Adrenal gland (tissue), 12 donors: Measurements from ENCODE around the gene TMEM9. TPM values are rescaled to one million over a fixed set of nuclear protein-coding genes. Genes with fewer than 3 reads are reported as not detected.

ENCODE experiments used
- DNase-seq, 7 donors: peaks; one replicate each; pipeline ENCODE4 v3.0.0-alpha.2; 2019 to 2020
- H3K27ac ChIP-seq, 5 donors: fragments of 200-600 bp; sonication (generic) in 4 of 5; 1 replicate in 3 of 5; 2 replicates in 2 of 5; pipeline versions ENCODE4 v1.5.1 to v1.8.0; 2016 to 2020; ENCODE audit warnings: mild to moderate bottlenecking in 1 of 5
- H3K27me3 ChIP-seq: fragments of 200-600 bp; 2 replicates; pipeline ENCODE4 v1.8.0; 2021
- H3K36me3 ChIP-seq, 2 donors: fragments of 200-600 bp; replicated peaks in 1 of 2; 1 replicate in 1 of 2; 2 replicates in 1 of 2; pipeline versions ENCODE4 v1.5.1 to v1.8.0; 2018 to 2022
- H3K4me1 ChIP-seq, 2 donors: fragments of 200-600 bp; replicated peaks in 1 of 2; 1 replicate in 1 of 2; 2 replicates in 1 of 2; pipeline versions ENCODE4 v1.5.1 to v1.8.0; 2018 to 2021
- H3K4me3 ChIP-seq, 4 donors: fragments of 200-600 bp; sonication (generic) in 3 of 4; one replicate each; pipeline ENCODE4 v1.5.1; 2016 to 2018
- H3K9me3 ChIP-seq, 3 donors: fragments of 200-600 bp; sonication (generic) in 1 of 3; replicated peaks in 1 of 3; 1 replicate in 2 of 3; 2 replicates in 1 of 3; pipeline versions ENCODE4 v1.5.1 to v1.8.0; 2016 to 2021
- CTCF ChIP-seq, 6 experiments: fragments of 450-650 bp in 4 of 6; fragments of 200-600 bp in 2 of 6; sonication (generic) in 1 of 6; IDR thresholded peaks; 1 replicate in 5 of 6; 2 replicates in 1 of 6; pipeline versions ENCODE4 v1.5.1 to v1.8.0; 2016 to 2021; ENCODE audit warnings: antibody characterized with exemption in 6 of 6, mild to moderate bottlenecking in 2 of 6, moderate library complexity in 1 of 6
- POLR2A ChIP-seq, 2 donors: fragments of 450-650 bp; IDR thresholded peaks; one replicate each; pipeline ENCODE4 v1.6.1; 2017; ENCODE audit warnings: antibody characterized with exemption in 2 of 2, mild to moderate bottlenecking in 2 of 2, moderate library complexity in 1 of 2
- WGBS, 4 donors: extraction: QIAGEN DNeasy Blood & Tissue Kit in 2 of 4; methylation state at CpG; one replicate each; pipeline versions ENCODE4 v1.1.5 to v1.1.7; 2013 to 2017; 5-methylcytosine and 5-hydroxymethylcytosine counted together
- intact Hi-C, 2 donors: fragments of 100-400 bp; cut with DNase I; formaldehyde crosslinking; loops; one replicate each; pipeline versions ENCODE4 v1.14.1 to v1.15.0; 2022 to 2023
- polyA plus RNA-seq, 3 donors: library from polyadenylated mRNA; stranded (reverse); fragments of 200-250 nt in 2 of 3; fragments of 350-450 nt in 1 of 3; fragmentation: Illumina TruSeq in 1 of 3; extraction: RNeasy Lipid Tissue Mini Kit (QIAGEN cat#74804) in 1 of 3; gene quantifications; one replicate each; pipeline ENCODE4 v1.2.3, GENCODE V29; 2013 to 2014
- total RNA-seq, 9 donors: library from RNA; depleted of rRNA in 4 of 9; stranded (reverse); fragments of >200 nt in 4 of 9; fragments of 120-200 nt in 1 of 9; fragmentation: NEBNext Ultra II Directional in 1 of 9; extraction: Animal tissue kit (Norgen Biotek cat#: 25700) in 1 of 9; gene quantifications; one replicate each; pipeline versions ENCODE4 v1.1.0 to v1.2.4, GENCODE V29; 2013 to 2023
- donor health status: healthy with polysubstance abuse.
- donor health status: Bipolar disorder and iron deficiency.
- donor health status: DM: yes; HTN: yes; CAD: no.
- donor health status: DM: no; HTN: no; CAD: no.
- donor health status: DM: no; HTN: no; CAD: no.
- donor health status: DM: yes; HTN: yes; CAD: no.

Gene TMEM9
- total and polyA plus RNA-seq, 12 donors, result 78.5 to 283 (median 127) TPM

- no peak for DNase-seq
- TF ChIP-seq POLR2A (IDR thresholded peaks at IDR 0.05), result no peak
- no peak for TF ChIP-seq CTCF (IDR thresholded peaks at IDR 0.05)
- intact Hi-C loops, result no loop called here
- H3K36me3 ChIP-seq, result no peaks in the 10 kb centered on the region
- no peaks in the 10 kb centered on the region for H3K9me3 ChIP-seq
- H3K27me3 ChIP-seq, result no peaks in the 10 kb centered on the region
- H3K4me3 ChIP-seq, result no peak overlapping the region
- WGBS, 4 donors, result 49 to 80% (median 63%) methylated on average over 3 of the region's 3 CpGs
- H3K4me1 ChIP-seq, result no peaks in the 10 kb centered on the region
- no peak overlapping the region for H3K27ac ChIP-seq
These were observed 24.4 kb upstream of the TMEM9 start for GRCh38 chr1:201178718-201179117.

GRCh38 chr1:201176940-201177339, 22.7 kb upstream of the TMEM9 start:
- no peaks in the 10 kb centered on the region for H3K9me3 ChIP-seq
- peak in 1 of 7 donors; percentile 25 for DNase-seq
- no peak for TF ChIP-seq CTCF (IDR thresholded peaks at IDR 0.05)
- TF ChIP-seq POLR2A (IDR thresholded peaks at IDR 0.05), result no peak
- no peak overlapping the region for H3K27ac ChIP-seq
- no peaks in the 10 kb centered on the region for H3K4me1 ChIP-seq
- WGBS, 4 donors, result 65 to 71% (median 71%) methylated on average over 1 to 2 of the region's 2 CpGs
- no peak overlapping the region for H3K4me3 ChIP-seq
- intact Hi-C loops, result no loop called here
- H3K27me3 ChIP-seq, result no peaks in the 10 kb centered on the region
- no peaks in the 10 kb centered on the region for H3K36me3 ChIP-seq

GRCh38 chr1:201175820-201176500, 21.7 kb upstream of the TMEM9 start:
- TF ChIP-seq POLR2A (IDR thresholded peaks at IDR 0.05), result no peak
- no peak for TF ChIP-seq CTCF (IDR thresholded peaks at IDR 0.05)
- intact Hi-C loops, result no loop called here
- Histone ChIP-seq H3K4me3 (no peak overlapping the region), H3K4me1 (peaks cover 0 to 5% of the 10 kb centered on the region in 2 donors), H3K36me3 (no peaks in the 10 kb centered on the region), H3K27me3 (no peaks in the 10 kb centered on the region), H3K27ac (no peak overlapping the region), H3K9me3 (no peaks in the 10 kb centered on the region)
- no peak for DNase-seq
- WGBS, 4 donors, result 79 to 86% (median 84%) methylated on average over 7 of the region's 7 CpGs

GRCh38 chr1:201173736-201174135, 19.5 kb upstream of the TMEM9 start:
- TF ChIP-seq POLR2A (IDR thresholded peaks at IDR 0.05) (no peak), CTCF (IDR thresholded peaks at IDR 0.05) (no peak)
- DNase-seq, result no peak
- Histone ChIP-seq H3K27ac (no peak overlapping the region), H3K4me3 (no peak overlapping the region), H3K4me1 (peaks cover 7 to 9% of the 10 kb centered on the region in 2 donors), H3K27me3 (no peaks in the 10 kb centered on the region), H3K9me3 (no peaks in the 10 kb centered on the region), H3K36me3 (no peaks in the 10 kb centered on the region)
- intact Hi-C loops, result no loop called here
- WGBS, 4 donors, result 90 to 100% (median 93%) methylated on average over 1 of the region's 1 CpG
